ENCODE data around the gene COL5A1.

COL5A1 gene

DNA sequence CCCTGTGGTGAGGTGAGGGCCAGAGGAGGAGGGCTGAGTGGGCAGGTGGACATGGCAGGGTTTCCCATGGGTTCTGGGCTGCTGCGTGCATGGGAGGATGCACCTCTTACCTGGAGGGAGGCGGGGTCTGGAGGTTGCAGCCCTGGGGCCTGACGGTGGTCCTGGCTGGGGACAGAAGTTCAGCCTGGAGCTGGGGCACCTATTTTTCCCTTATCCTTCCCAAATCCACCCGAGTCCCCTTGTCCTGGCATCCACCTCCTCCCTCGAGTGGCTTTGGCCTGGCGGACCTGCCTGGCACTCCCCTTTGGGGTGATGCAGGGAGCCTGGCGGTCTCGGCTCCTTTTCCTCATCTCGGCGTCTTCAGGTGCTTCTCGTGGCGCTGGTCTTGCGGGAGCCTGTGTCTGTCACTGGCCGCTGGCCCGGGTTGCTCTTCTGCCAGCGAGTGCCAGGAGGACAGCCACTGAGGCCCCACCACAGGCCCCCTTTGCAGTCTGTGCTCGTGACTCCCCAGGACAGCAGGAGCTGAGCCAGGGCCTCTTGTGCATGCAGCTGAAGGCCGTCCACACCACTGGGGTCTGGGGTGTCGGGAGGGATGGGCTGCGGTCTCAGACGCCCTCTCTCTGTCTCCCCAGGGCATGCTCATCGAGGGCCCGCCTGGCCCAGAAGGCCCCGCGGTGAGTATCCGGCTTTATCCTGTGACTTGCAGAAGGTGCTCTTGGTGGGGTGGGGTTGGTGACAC is 96.4 kb downstream of the COL5A1 start:
- peaks cover 0 to 22% (median 7%) of the 10 kb centered on the region in 4 donors for H3K4me1 ChIP-seq
- DNase-seq, result no peak
- intact Hi-C loops (cut with DNase I; ENCODE audit: low total_unique reads), result loop anchor here (2.0 to 10.0 kb wide), 2 partner anchors 43 to 573 kb away; partner anchors contain the start of gene RNU6ATAC

DNA sequence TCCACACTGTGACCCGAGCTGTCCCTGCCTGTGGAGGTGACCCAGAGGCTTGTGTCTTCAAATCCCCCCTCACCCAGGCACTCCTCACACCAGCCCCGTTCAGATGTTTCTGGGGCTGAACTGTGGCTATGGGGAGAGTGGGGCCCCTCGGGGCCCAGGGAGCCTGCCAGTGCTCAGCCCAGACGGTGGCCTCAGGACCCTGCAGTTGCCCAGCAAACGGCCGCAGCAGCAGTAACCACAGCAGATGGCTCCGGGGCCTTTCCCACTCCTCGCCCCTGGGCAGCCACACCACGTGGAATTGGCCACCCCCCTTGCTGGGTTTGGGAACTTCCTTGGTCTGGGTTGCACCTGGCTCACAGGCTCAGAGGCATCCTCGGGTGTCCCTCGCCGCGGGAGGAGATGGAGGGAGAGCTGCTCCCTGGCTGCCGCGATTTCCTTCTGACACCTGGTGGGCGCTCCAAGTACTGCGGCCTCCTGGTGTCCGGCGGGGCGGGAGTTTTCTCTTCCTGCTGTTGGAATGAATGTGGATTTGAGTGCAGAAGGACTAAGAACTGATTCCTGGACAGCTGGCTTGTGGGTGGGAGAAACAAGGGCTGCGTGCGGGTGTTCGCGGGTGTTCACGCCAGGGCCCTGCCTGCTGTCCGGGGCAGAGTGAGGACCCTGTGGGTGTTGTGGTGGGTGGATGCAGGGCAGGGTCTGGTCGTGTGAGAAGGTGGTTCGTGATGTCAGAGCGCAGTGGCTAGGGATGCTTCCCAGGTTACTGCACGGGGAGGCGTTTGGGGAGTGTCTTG is 97.5 kb downstream of the COL5A1 start:
- no peaks in the 10 kb centered on the region for H3K27me3 ChIP-seq
- peaks cover 0 to 54% (median 16%) of the 10 kb centered on the region in 3 donors for H3K36me3 ChIP-seq
- TF ChIP-seq, protein P1, sequence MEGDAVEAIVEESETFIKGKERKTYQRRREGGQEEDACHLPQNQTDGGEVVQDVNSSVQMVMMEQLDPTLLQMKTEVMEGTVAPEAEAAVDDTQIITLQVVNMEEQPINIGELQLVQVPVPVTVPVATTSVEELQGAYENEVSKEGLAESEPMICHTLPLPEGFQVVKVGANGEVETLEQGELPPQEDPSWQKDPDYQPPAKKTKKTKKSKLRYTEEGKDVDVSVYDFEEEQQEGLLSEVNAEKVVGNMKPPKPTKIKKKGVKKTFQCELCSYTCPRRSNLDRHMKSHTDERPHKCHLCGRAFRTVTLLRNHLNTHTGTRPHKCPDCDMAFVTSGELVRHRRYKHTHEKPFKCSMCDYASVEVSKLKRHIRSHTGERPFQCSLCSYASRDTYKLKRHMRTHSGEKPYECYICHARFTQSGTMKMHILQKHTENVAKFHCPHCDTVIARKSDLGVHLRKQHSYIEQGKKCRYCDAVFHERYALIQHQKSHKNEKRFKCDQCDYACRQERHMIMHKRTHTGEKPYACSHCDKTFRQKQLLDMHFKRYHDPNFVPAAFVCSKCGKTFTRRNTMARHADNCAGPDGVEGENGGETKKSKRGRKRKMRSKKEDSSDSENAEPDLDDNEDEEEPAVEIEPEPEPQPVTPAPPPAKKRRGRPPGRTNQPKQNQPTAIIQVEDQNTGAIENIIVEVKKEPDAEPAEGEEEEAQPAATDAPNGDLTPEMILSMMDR (IDR thresholded peaks at IDR 0.05), result peak; percentile 91 to 92
- DNase-seq, result peak; percentile 70 to 84
- no peaks in the 10 kb centered on the region for H3K9me3 ChIP-seq
- H3K4me3 ChIP-seq, result no peak overlapping the region
- peaks cover 0 to 18% (median 2%) of the 10 kb centered on the region in 4 donors for H3K4me1 ChIP-seq
- no peak overlapping the region for H3K27ac ChIP-seq
- intact Hi-C loops (cut with DNase I; ENCODE audit: low total_unique reads), result loop anchor here (2.0 to 10.0 kb wide), 2 partner anchors 44 to 574 kb away; partner anchors contain the start of gene RNU6ATAC

More for the DNA sequence above, 96.4 kb downstream of the COL5A1 start:
- TF ChIP-seq, protein P1 (IDR thresholded peaks at IDR 0.05), result no peak
- Histone ChIP-seq H3K4me3 (no peak overlapping the region), H3K36me3 (peaks cover 0 to 50% (median 16%) of the 10 kb centered on the region in 3 donors), H3K9me3 (no peaks in the 10 kb centered on the region), H3K27ac (no peak overlapping the region), H3K27me3 (no peaks in the 10 kb centered on the region)

DNA sequence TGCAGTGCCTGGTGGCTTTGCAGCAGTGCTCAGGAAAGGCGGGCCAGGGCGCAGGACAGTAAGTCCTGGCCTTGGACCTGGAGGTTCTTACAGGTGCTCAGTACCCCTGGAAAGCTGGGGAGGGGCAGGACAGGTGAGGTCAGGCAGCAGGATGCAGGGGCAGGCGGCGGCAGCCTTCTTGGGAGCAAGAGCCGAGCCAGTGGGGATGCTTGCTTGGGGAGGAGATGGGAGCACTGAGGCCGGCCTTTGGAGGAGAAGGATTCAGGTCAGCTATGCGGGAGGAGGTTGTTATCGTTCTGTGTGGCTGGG is 98.0 kb downstream of the COL5A1 start:
- TF ChIP-seq, protein P1 (IDR thresholded peaks at IDR 0.05), result no peak
- Histone ChIP-seq H3K36me3 (peaks cover 0 to 59% (median 16%) of the 10 kb centered on the region in 3 donors), H3K27me3 (no peaks in the 10 kb centered on the region), H3K27ac (no peak overlapping the region), H3K9me3 (no peaks in the 10 kb centered on the region), H3K4me3 (no peak overlapping the region), H3K4me1 (peaks cover 0 to 12% (median 0%) of the 10 kb centered on the region in 4 donors)
- intact Hi-C loops (cut with DNase I; ENCODE audit: low total_unique reads), result loop anchor here (2.0 to 10.0 kb wide), 2 partner anchors 45 to 575 kb away; partner anchors contain the start of gene RNU6ATAC
- no peak for DNase-seq

DNA sequence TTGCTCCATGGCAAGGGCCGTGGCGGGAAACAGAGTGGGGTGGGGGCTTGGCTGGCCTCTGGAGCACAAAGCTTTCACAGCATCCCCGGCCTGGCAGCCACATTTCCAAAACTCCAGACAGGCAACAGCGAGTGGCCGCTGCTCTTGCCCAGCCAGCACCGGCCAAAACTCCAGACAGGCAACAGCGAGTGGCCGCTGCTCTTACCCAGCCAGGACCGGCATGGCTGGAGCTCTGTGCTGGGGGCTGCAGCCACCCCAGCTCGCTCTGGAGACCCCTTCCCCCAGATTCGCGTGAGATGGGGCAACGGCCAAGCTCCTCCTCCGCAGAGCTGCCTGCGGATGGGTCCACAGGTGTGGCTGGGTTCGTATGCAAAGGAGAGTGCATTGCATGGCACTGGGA is 98.5 kb downstream of the COL5A1 start:
- intact Hi-C loops (cut with DNase I; ENCODE audit: low total_unique reads), result loop anchor here (5.0 kb wide), 1 partner anchor 288 kb away; no protein-coding TSS in a partner anchor
- no peak overlapping the region for H3K27ac ChIP-seq
- TF ChIP-seq, protein P1 (IDR thresholded peaks at IDR 0.05), result no peak
- H3K36me3 ChIP-seq, result peaks cover 0 to 64% (median 16%) of the 10 kb centered on the region in 3 donors
- H3K9me3 ChIP-seq, result no peaks in the 10 kb centered on the region
- no peak for DNase-seq
- H3K27me3 ChIP-seq, result no peaks in the 10 kb centered on the region
- peaks cover 0 to 10% (median 0%) of the 10 kb centered on the region in 4 donors for H3K4me1 ChIP-seq
- H3K4me3 ChIP-seq, result no peak overlapping the region

DNA sequence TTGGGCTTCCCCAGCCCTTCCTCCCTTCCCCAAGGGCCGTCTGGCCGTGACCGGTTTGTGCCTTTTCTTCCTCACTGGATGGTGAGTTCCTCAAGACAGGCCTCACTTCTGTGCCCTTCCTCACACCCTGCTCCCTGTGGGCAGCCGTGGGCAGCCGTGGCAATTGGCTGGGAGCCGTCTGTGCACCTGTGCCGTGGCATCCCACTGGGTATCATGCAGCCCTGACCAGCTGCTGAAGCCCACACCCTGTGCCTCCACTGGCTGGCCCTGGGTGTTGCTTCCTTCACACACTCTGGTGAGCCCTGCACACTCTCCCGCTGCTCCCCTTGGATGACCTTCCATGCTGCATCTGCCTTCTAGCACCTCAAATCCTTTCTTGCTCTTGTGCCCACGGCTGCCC is 100.2 kb downstream of the COL5A1 start:
- Histone ChIP-seq H3K27me3 (no peaks in the 10 kb centered on the region), H3K36me3 (peaks cover 3 to 81% (median 26%) of the 10 kb centered on the region in 3 donors), H3K9me3 (no peaks in the 10 kb centered on the region), H3K4me3 (no peak overlapping the region), H3K27ac (no peak overlapping the region), H3K4me1 (no peaks in the 10 kb centered on the region)
- DNase-seq, result no peak
- TF ChIP-seq, protein P1 (IDR thresholded peaks at IDR 0.05), result no peak
- intact Hi-C loops (cut with DNase I; ENCODE audit: low total_unique reads), result loop anchor here (5.0 kb wide), 1 partner anchor 290 kb away; no protein-coding TSS in a partner anchor

Measured in tibial artery (tissue), 4 donors.